Islet precursor cell (in vitro differentiated cells): ENCODE data around the gene NDUFAB1.
A peak's percentile ranks its signal among the peaks of the same experiment; 100 is the strongest.
"Not testable (repeated sequence)": the region's sequence is repeated elsewhere in the genome, so short reads cannot be mapped to it uniquely, and the experiment has no call there.

Experiments
- DNase-seq: peaks from one replicate; pipeline ENCODE4 v3.0.0-alpha.2; 2018

Gene NDUFAB1

GRCh38 chr16:23595951-23596720 is at the start of gene NDUFAB1:
Gene NDUFAB1 (minus strand): TSS chr16:23596316. CDS start chr16:23596290, 26 bp downstream.
- peak; percentile 95 for DNase-seq

GRCh38 chr16:23642246-23642774 is 46.2 kb upstream of the NDUFAB1 start:
- no peak for DNase-seq

- peak; percentile 94 for DNase-seq
Measured at GRCh38 chr16:23640931-23641765, 45.0 kb upstream of the NDUFAB1 start, which contains the start of the genes DCTN5 and PALB2. Gene DCTN5 (plus strand): TSS chr16:23641466. CDS start chr16:23641543, 77 bp downstream. Gene PALB2 (minus strand): TSS chr16:23641310. CDS start chr16:23641157, 153 bp downstream.

GRCh38 chr16:23640615-23640930 is 44.5 kb upstream of the NDUFAB1 start:
- no peak for DNase-seq

- DNase-seq = no peak
Measured at GRCh38 chr16:23635958-23636357, 39.8 kb upstream of the NDUFAB1 start.

GRCh38 chr16:23634461-23635036 is 38.4 kb upstream of the NDUFAB1 start:
- DNase-seq = no peak

- not testable (repeated sequence) for DNase-seq
Measured at GRCh38 chr16:23631874-23632273, 35.8 kb upstream of the NDUFAB1 start.

- peak; percentile 63 for DNase-seq
Measured at GRCh38 chr16:23629516-23629915, 33.4 kb upstream of the NDUFAB1 start.

GRCh38 chr16:23624092-23624491 is 28.0 kb upstream of the NDUFAB1 start:
- no peak for DNase-seq

- DNase-seq = no peak
Measured at GRCh38 chr16:23615805-23616204, 19.7 kb upstream of the NDUFAB1 start.

GRCh38 chr16:23611936-23612335 is 15.8 kb upstream of the NDUFAB1 start:
- DNase-seq = no peak

GRCh38 chr16:23610905-23611304 is 14.8 kb upstream of the NDUFAB1 start:
- DNase-seq = not testable (repeated sequence)

- DNase-seq = no peak
Measured at GRCh38 chr16:23609929-23610328, 13.8 kb upstream of the NDUFAB1 start.

GRCh38 chr16:23608194-23608593 is 12.1 kb upstream of the NDUFAB1 start:
- no peak for DNase-seq

- peak; percentile 57 for DNase-seq
Measured at GRCh38 chr16:23607726-23608125, 11.6 kb upstream of the NDUFAB1 start.

- peak; percentile 88 for DNase-seq
Measured at GRCh38 chr16:23597003-23597756, 1.1 kb upstream of the NDUFAB1 start.

GRCh38 chr16:23595246-23595950 is 718 bp downstream of the NDUFAB1 start:
- no peak for DNase-seq

GRCh38 chr16:23594186-23594585 is 1.9 kb downstream of the NDUFAB1 start:
- no peak for DNase-seq

GRCh38 chr16:23590181-23590580 is 5.9 kb downstream of the NDUFAB1 start:
- DNase-seq = no peak

- DNase-seq = no peak
Measured at GRCh38 chr16:23587726-23588125, 8.4 kb downstream of the NDUFAB1 start.

- DNase-seq = peak; percentile 71
Measured at GRCh38 chr16:23584186-23585076, 11.7 kb downstream of the NDUFAB1 start.
